H9 (cell line): ENCODE measurements around the gene ACTN4. TPM values are rescaled to one million over a fixed set of nuclear protein-coding genes. Genes with fewer than 3 reads are reported as not detected.

Experiments used
- DNase-seq: peaks from one replicate; pipeline ENCODE4 v3.0.0-alpha.2; 2017
- H2AFZ ChIP-seq: one replicate; pipeline ENCODE4 v1.6.1; 2013; ENCODE audit warnings: mild to moderate bottlenecking, low read length, control low read depth, moderate library complexity
- H2AK5ac ChIP-seq: 2 replicates; pipeline ENCODE4 v1.6.1; 2013; ENCODE audit warnings: low read length, control low read depth, mixed read lengths; ENCODE audit not compliant: insufficient read length
- H2BK120ac ChIP-seq: one replicate; pipeline ENCODE4 v1.6.1; 2013; ENCODE audit warnings: low read depth, mild to moderate bottlenecking, low read length, control low read depth, inconsistent platforms; ENCODE audit not compliant: poor library complexity, severe bottlenecking
- H2BK12ac ChIP-seq: 2 replicates; pipeline ENCODE4 v1.6.1; 2013; ENCODE audit warnings: low read length, control low read depth, mixed read lengths, low read depth; ENCODE audit not compliant: insufficient read length
- H2BK15ac ChIP-seq: 2 replicates; pipeline ENCODE4 v1.6.1; 2013; ENCODE audit warnings: low read depth, low read length, control low read depth
- H2BK20ac ChIP-seq: one replicate; pipeline ENCODE4 v1.6.1; 2013; ENCODE audit warnings: low read depth, mild to moderate bottlenecking, low read length, control low read depth, inconsistent platforms; ENCODE audit not compliant: poor library complexity, severe bottlenecking
- H2BK5ac ChIP-seq: 2 replicates; pipeline ENCODE4 v1.6.1; 2013; ENCODE audit warnings: low read length, control low read depth, mixed read lengths; ENCODE audit not compliant: insufficient read length
- H3K14ac ChIP-seq: 2 replicates; pipeline ENCODE4 v1.6.1; 2013; ENCODE audit warnings: low read length, control low read depth; ENCODE audit not compliant: insufficient read depth
- H3K18ac ChIP-seq: 2 replicates; pipeline ENCODE4 v1.6.1; 2013; ENCODE audit warnings: low read depth, mild to moderate bottlenecking, mixed read lengths, low read length, control low read depth; ENCODE audit not compliant: insufficient read length
- H3K23ac ChIP-seq: 2 replicates; pipeline ENCODE4 v1.6.1; 2013; ENCODE audit warnings: low read length, control low read depth, mixed read lengths, low read depth; ENCODE audit not compliant: insufficient read length
- H3K23me2 ChIP-seq: 2 replicates; pipeline ENCODE4 v1.6.1; 2013; ENCODE audit warnings: low read depth, mild to moderate bottlenecking, mixed read lengths, low read length, control low read depth; ENCODE audit not compliant: insufficient read length, poor library complexity, severe bottlenecking
- H3K27ac ChIP-seq: 2 replicates; pipeline ENCODE4 v1.5.1; 2013; ENCODE audit warnings: low read length, control low read depth, mixed read lengths, low read depth; ENCODE audit not compliant: insufficient read length
- H3K27me3 ChIP-seq: 2 replicates; pipeline ENCODE4 v1.6.1; 2013; ENCODE audit warnings: low read length, control low read depth, inconsistent platforms; ENCODE audit not compliant: insufficient read depth
- H3K4ac ChIP-seq: 2 replicates; pipeline ENCODE4 v1.6.1; 2013; ENCODE audit warnings: low read depth, mild to moderate bottlenecking, control low read depth, inconsistent platforms, low read length, moderate library complexity
- H3K4me1 ChIP-seq: 2 replicates; pipeline ENCODE4 v1.6.1; 2013; ENCODE audit warnings: low read length, control low read depth, inconsistent platforms; ENCODE audit not compliant: insufficient read depth
- H3K4me2 ChIP-seq: 2 replicates; pipeline ENCODE4 v1.6.1; 2013; ENCODE audit warnings: low read length, control low read depth, mixed read lengths; ENCODE audit not compliant: insufficient read length, insufficient read depth
- H3K56ac ChIP-seq: 2 replicates; pipeline ENCODE4 v1.6.1; 2013; ENCODE audit warnings: low read depth, mild to moderate bottlenecking, mixed read lengths, low read length, control low read depth; ENCODE audit not compliant: insufficient read length
- H3K79me1 ChIP-seq: 2 replicates; pipeline ENCODE4 v1.6.1; 2013; ENCODE audit warnings: low read depth, mild to moderate bottlenecking, moderate library complexity, low read length, control low read depth, inconsistent platforms; ENCODE audit not compliant: insufficient read depth, poor library complexity, severe bottlenecking
- H3K79me2 ChIP-seq: 2 replicates; pipeline ENCODE4 v1.6.1; 2013; ENCODE audit warnings: low read length, control low read depth, inconsistent platforms; ENCODE audit not compliant: insufficient read depth
- H3K9ac ChIP-seq: 2 replicates; pipeline ENCODE4 v1.6.1; 2013; ENCODE audit warnings: low read length, control low read depth, mixed read lengths; ENCODE audit not compliant: insufficient read length; ENCODE audit errors: extremely low read depth
- H3K9me3 ChIP-seq: one replicate; pipeline ENCODE4 v1.6.1; 2013; ENCODE audit warnings: low read depth, low read length, inconsistent platforms; ENCODE audit not compliant: control insufficient read depth
- H3T11ph ChIP-seq: one replicate; pipeline ENCODE4 v1.6.1; 2013; ENCODE audit warnings: mild to moderate bottlenecking, low read length, control low read depth, inconsistent platforms
- H4K20me1 ChIP-seq: one replicate; pipeline ENCODE4 v1.6.1; 2013; ENCODE audit not compliant: control insufficient read depth, insufficient read length, insufficient read depth
- H4K5ac ChIP-seq: 2 replicates; pipeline ENCODE4 v1.6.1; 2013; ENCODE audit warnings: low read depth, mild to moderate bottlenecking, mixed read lengths, low read length, control low read depth; ENCODE audit not compliant: insufficient read length
- H4K8ac ChIP-seq: replicated peaks from 2 replicates; pipeline ENCODE4 v1.6.1; 2013; ENCODE audit warnings: low read length, control low read depth, mixed read lengths, low read depth; ENCODE audit not compliant: insufficient read length
- H4K91ac ChIP-seq: 2 replicates; pipeline ENCODE4 v1.6.1; 2013; ENCODE audit warnings: low read depth, mild to moderate bottlenecking, moderate library complexity, mixed read lengths, low read length, control low read depth; ENCODE audit not compliant: insufficient read length
- H3K27ac Mint-ChIP-seq, 3 experiments: 2 replicates in 2 of 3; 3 replicates in 1 of 3; pipeline ENCODE4 v1.8.0; 2020 to 2021; ENCODE audit warnings: mixed read lengths in 3 of 3, mild to moderate bottlenecking in 1 of 3, moderate library complexity in 1 of 3
- H3K27me3 Mint-ChIP-seq: 2 replicates; pipeline ENCODE4 v1.8.0; 2021; ENCODE audit warnings: low read depth, mild to moderate bottlenecking, moderate library complexity, mixed read lengths
- H3K36me3 Mint-ChIP-seq, 3 experiments: 2 replicates in 2 of 3; 3 replicates in 1 of 3; pipeline ENCODE4 v1.8.0; 2020 to 2021; ENCODE audit warnings: low read depth in 3 of 3, mixed read lengths in 3 of 3; ENCODE audit not compliant: insufficient read depth in 1 of 3
- H3K4me1 Mint-ChIP-seq, 2 experiments: 2 replicates each; pipeline ENCODE4 v1.8.0; 2020; ENCODE audit warnings: mixed read lengths in 2 of 2
- H3K4me3 Mint-ChIP-seq, 2 experiments: 2 replicates in 1 of 2; 3 replicates in 1 of 2; pipeline ENCODE4 v1.8.0; 2020 to 2021; ENCODE audit warnings: mild to moderate bottlenecking in 2 of 2, mixed read lengths in 2 of 2, moderate library complexity in 1 of 2
- H3K9me3 Mint-ChIP-seq, 2 experiments: 2 replicates in 1 of 2; 3 replicates in 1 of 2; pipeline ENCODE4 v1.8.0; 2020; ENCODE audit warnings: mild to moderate bottlenecking in 2 of 2, mixed read lengths in 2 of 2, moderate library complexity in 1 of 2
- WGBS: extraction: QIAGEN DNeasy Blood & Tissue Kit; methylation state at CpG from one replicate; pipeline ENCODE4 v1.1.7; 2013; ENCODE audit warnings: missing lambda C conversion rate, low lambda C conversion rate, mixed read lengths; ENCODE audit not compliant: insufficient read length; ENCODE audit errors: extremely low coverage; 5-methylcytosine and 5-hydroxymethylcytosine counted together
- total RNA-seq: library from RNA; stranded (reverse); gene quantifications from 2 replicates; pipeline ENCODE4 v1.2.1, GENCODE V29; 2021
- TF ChIP-seq, protein P1 (sequence below): fragments of 200-600 bp; sonication (generic); conservative IDR thresholded peaks from 3 replicates; pipeline ENCODE4 v1.8.0; 2021; ENCODE audit warnings: antibody characterized with exemption, mild to moderate bottlenecking

Gene ACTN4
- total RNA-seq, 1 experiment from 2014 or later, result 369 TPM

DNA sequence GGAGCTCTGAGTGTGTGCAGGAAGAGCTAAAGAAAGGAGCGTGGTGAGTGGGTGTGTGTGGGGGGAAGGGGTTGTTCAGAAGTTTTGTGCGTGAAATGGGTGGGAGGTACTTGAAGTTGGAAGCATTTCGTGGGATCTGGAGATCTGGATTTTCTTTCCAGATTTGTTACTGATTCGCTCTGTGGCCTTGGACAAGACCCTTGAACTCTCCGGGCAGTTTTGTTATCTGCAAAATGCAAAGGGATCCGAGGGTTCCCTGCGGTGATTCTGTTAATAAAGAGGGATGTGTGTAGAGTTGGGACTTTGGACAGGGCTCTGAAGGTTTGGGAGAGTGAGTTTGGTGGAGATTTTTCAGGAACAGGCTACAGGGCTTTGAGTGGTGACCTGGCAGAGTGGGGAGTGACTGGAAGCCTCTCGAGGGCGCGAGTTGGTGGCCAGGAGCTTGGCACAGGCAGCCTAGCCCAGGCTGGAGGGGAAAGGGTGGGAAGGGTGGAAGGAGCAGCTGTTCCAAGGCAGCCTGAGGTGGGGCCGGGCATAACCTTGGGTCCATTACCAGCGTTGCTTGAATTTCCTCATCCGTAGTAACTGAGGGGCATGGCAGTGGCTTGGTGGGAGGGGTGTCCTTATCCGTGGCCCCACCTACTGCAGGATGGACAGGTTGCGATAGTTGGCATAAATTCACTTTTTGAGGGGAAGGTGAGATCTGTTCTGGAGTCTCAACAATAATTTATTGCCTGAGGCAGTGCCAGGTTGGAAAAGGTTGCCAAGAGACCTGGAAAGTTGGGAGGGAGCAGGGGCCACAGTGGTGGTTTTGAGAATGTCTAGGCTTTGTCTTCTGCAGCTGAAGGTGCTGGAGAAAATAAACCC is 2.1 kb downstream of the ACTN4 start:
- H3K23me2 ChIP-seq, result peaks cover 18% of the 10 kb centered on the region
- Mint-ChIP-seq H3K27me3 (no peaks in the 10 kb centered on the region; the same call in 1 of the 2 replicates), H3K4me1 (peaks cover 62 to 70% of the 10 kb centered on the region in 2 experiments), H3K27ac (peak overlapping the region in 2 of 3 experiments; percentile 31 to 41; a peak in 5 of 7 replicates), H3K36me3 (peaks cover 4 to 8% (median 7%) of the 10 kb centered on the region in 3 experiments; a peak in 4 of 7 replicates), H3K9me3 (no peaks in the 10 kb centered on the region; a peak in 1 of 5 replicates), H3K4me3 (peak overlapping the region; percentile 95 to 100)
- no peak for DNase-seq
- H3K4ac ChIP-seq, result no peak overlapping the region
- H3K27ac ChIP-seq, result no peak overlapping the region
- H3K27me3 ChIP-seq, result no peaks in the 10 kb centered on the region
- TF ChIP-seq, protein P1, sequence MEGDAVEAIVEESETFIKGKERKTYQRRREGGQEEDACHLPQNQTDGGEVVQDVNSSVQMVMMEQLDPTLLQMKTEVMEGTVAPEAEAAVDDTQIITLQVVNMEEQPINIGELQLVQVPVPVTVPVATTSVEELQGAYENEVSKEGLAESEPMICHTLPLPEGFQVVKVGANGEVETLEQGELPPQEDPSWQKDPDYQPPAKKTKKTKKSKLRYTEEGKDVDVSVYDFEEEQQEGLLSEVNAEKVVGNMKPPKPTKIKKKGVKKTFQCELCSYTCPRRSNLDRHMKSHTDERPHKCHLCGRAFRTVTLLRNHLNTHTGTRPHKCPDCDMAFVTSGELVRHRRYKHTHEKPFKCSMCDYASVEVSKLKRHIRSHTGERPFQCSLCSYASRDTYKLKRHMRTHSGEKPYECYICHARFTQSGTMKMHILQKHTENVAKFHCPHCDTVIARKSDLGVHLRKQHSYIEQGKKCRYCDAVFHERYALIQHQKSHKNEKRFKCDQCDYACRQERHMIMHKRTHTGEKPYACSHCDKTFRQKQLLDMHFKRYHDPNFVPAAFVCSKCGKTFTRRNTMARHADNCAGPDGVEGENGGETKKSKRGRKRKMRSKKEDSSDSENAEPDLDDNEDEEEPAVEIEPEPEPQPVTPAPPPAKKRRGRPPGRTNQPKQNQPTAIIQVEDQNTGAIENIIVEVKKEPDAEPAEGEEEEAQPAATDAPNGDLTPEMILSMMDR, result no peak
- no peak overlapping the region for H3T11ph ChIP-seq
- H4K5ac ChIP-seq, result no peak overlapping the region
- no peak overlapping the region for H2BK15ac ChIP-seq
- peaks cover 16% of the 10 kb centered on the region for H3K4me1 ChIP-seq
- H2BK5ac ChIP-seq, result no peak overlapping the region
- no peak overlapping the region for H2BK12ac ChIP-seq
- H2BK20ac ChIP-seq, result no peak overlapping the region
- peak overlapping the region; percentile 69 for H3K14ac ChIP-seq
- peak overlapping the region; percentile 11 for H3K18ac ChIP-seq
- H4K8ac ChIP-seq, result no peak overlapping the region
- H4K91ac ChIP-seq, result no peak overlapping the region
- peak overlapping the region; percentile 93 for H3K4me2 ChIP-seq
- H4K20me1 ChIP-seq, result no peaks in the 10 kb centered on the region
- H2AK5ac ChIP-seq, result no peak overlapping the region
- H3K9ac ChIP-seq, result peak overlapping the region; percentile 83
- H2BK120ac ChIP-seq, result no peak overlapping the region
- no peak overlapping the region for H3K56ac ChIP-seq
- H3K79me2 ChIP-seq, result peaks cover 58% of the 10 kb centered on the region
- peaks cover 3% of the 10 kb centered on the region for H3K79me1 ChIP-seq
- no CpG with 5 or more reads among the region's 15 CpGs for WGBS
- H3K9me3 ChIP-seq, result no peaks in the 10 kb centered on the region
- no peak overlapping the region for H3K23ac ChIP-seq
- no peak overlapping the region for H2AFZ ChIP-seq
